ENCODE measurements around the gene DOCK11.

GRCh38 chrX:118523920-118524319 lies 28.3 kb downstream of the DOCK11 start:
- TF ChIP-seq CTCF (conservative IDR thresholded peaks at IDR 0.05; ENCODE audit: low read length) (no peak), EZH2phosphoT487 (IDR thresholded peaks at IDR 0.05; ENCODE audit: borderline replicate concordance, low read depth, low read length) (no peak)
